ES-I3 (cell line): ENCODE results near the gene CDC45.

Source experiments
- H3K36me3 ChIP-seq: 2 replicates; pipeline ENCODE4 v1.6.1; 2013; ENCODE audit warnings: mild to moderate bottlenecking, low read length, control low read depth, moderate library complexity; ENCODE audit not compliant: insufficient read depth
- H3K4me1 ChIP-seq: 2 replicates; pipeline ENCODE4 v1.6.1; 2013; ENCODE audit warnings: mild to moderate bottlenecking, control low read depth, low read length; ENCODE audit not compliant: insufficient read depth
- H3K9ac ChIP-seq: 2 replicates; pipeline ENCODE4 v1.6.1; 2013; ENCODE audit warnings: low read depth, mild to moderate bottlenecking, low read length, moderate library complexity
- H3K9me3 ChIP-seq: 2 replicates; pipeline ENCODE4 v1.6.1; 2013; ENCODE audit warnings: mild to moderate bottlenecking, low read length, moderate library complexity; ENCODE audit not compliant: control insufficient read depth, insufficient read depth

Gene CDC45

GRCh38 chr22:19565382-19566278, 85.9 kb downstream of the CDC45 start:
- Histone ChIP-seq H3K9ac (no peak overlapping the region), H3K4me1 (no peaks in the 10 kb centered on the region), H3K36me3 (no peaks in the 10 kb centered on the region), H3K9me3 (no peaks in the 10 kb centered on the region)

GRCh38 chr22:19566279-19567156, 86.8 kb downstream of the CDC45 start:
- Histone ChIP-seq H3K36me3 (no peaks in the 10 kb centered on the region), H3K9me3 (no peaks in the 10 kb centered on the region), H3K9ac (no peak overlapping the region), H3K4me1 (no peaks in the 10 kb centered on the region)

GRCh38 chr22:19567157-19568009, 87.7 kb downstream of the CDC45 start:
- H3K4me1 ChIP-seq, result no peaks in the 10 kb centered on the region
- H3K9ac ChIP-seq, result no peak overlapping the region
- H3K9me3 ChIP-seq, result no peaks in the 10 kb centered on the region
- no peaks in the 10 kb centered on the region for H3K36me3 ChIP-seq

- no peak overlapping the region for H3K9ac ChIP-seq
- no peaks in the 10 kb centered on the region for H3K4me1 ChIP-seq
- no peaks in the 10 kb centered on the region for H3K9me3 ChIP-seq
- H3K36me3 ChIP-seq, result no peaks in the 10 kb centered on the region
Measured at GRCh38 chr22:19568337-19569275, 88.9 kb downstream of the CDC45 start.

- H3K4me1 ChIP-seq, result no peaks in the 10 kb centered on the region
- no peak overlapping the region for H3K9ac ChIP-seq
- H3K36me3 ChIP-seq, result no peaks in the 10 kb centered on the region
- no peaks in the 10 kb centered on the region for H3K9me3 ChIP-seq
Measured at GRCh38 chr22:19569276-19569640, 89.5 kb downstream of the CDC45 start.

- Histone ChIP-seq H3K4me1 (no peaks in the 10 kb centered on the region), H3K9me3 (no peaks in the 10 kb centered on the region), H3K36me3 (no peaks in the 10 kb centered on the region), H3K9ac (no peak overlapping the region)
Measured at GRCh38 chr22:19569976-19570375, 90.3 kb downstream of the CDC45 start.
